Esophagus squamous epithelium (tissue), 4 donors: ENCODE measurements around the gene ANKH.

Source experiments
- POLR2A ChIP-seq, 4 donors: fragments of 450-650 bp; IDR thresholded peaks; one replicate each; pipeline ENCODE4 v1.6.1; 2017; ENCODE audit warnings: antibody characterized with exemption in 4 of 4, mild to moderate bottlenecking in 4 of 4, moderate library complexity in 3 of 4
- TF ChIP-seq, protein P1 (sequence below), 6 experiments: fragments of 450-650 bp in 4 of 6; fragments of 200-600 bp in 2 of 6; sonication (generic) in 2 of 6; IDR thresholded peaks; one replicate each; pipeline ENCODE4 v1.5.1; 2016 to 2019; ENCODE audit warnings: antibody characterized with exemption in 6 of 6, mild to moderate bottlenecking in 4 of 6, moderate library complexity in 4 of 6

DNA sequence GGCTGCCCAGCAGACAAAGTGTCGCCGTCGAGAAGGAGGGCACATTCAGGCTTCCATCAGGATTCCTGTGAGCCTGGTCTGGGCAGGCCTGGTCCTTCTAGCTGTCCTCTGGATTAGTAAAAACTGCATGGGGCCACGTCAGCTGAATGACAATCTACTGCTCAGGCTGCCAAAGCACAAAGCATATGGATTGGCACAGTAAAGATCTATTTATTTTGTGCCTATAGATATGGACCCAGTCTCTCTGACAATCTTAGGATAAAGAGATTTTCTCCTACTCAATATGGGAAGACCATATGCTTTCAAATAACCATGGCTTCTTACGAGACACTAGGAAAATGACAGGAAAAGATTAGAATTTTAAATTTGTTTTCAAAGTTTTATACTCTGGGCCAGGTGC, 24.1 kb downstream of the ANKH start:
- TF ChIP-seq, protein P1, sequence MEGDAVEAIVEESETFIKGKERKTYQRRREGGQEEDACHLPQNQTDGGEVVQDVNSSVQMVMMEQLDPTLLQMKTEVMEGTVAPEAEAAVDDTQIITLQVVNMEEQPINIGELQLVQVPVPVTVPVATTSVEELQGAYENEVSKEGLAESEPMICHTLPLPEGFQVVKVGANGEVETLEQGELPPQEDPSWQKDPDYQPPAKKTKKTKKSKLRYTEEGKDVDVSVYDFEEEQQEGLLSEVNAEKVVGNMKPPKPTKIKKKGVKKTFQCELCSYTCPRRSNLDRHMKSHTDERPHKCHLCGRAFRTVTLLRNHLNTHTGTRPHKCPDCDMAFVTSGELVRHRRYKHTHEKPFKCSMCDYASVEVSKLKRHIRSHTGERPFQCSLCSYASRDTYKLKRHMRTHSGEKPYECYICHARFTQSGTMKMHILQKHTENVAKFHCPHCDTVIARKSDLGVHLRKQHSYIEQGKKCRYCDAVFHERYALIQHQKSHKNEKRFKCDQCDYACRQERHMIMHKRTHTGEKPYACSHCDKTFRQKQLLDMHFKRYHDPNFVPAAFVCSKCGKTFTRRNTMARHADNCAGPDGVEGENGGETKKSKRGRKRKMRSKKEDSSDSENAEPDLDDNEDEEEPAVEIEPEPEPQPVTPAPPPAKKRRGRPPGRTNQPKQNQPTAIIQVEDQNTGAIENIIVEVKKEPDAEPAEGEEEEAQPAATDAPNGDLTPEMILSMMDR (IDR thresholded peaks at IDR 0.05), result no peak
- TF ChIP-seq POLR2A (IDR thresholded peaks at IDR 0.05), result no peak
